ENCODE measurements around the gene AP3S2. TPM values are rescaled to one million over a fixed set of nuclear protein-coding genes. Genes with fewer than 3 reads are reported as not detected.

The AP3S2 gene
- total RNA-seq, 4 donors from 2014 or later = 17.4 to 70.6 (median 35.9) TPM

DNA sequence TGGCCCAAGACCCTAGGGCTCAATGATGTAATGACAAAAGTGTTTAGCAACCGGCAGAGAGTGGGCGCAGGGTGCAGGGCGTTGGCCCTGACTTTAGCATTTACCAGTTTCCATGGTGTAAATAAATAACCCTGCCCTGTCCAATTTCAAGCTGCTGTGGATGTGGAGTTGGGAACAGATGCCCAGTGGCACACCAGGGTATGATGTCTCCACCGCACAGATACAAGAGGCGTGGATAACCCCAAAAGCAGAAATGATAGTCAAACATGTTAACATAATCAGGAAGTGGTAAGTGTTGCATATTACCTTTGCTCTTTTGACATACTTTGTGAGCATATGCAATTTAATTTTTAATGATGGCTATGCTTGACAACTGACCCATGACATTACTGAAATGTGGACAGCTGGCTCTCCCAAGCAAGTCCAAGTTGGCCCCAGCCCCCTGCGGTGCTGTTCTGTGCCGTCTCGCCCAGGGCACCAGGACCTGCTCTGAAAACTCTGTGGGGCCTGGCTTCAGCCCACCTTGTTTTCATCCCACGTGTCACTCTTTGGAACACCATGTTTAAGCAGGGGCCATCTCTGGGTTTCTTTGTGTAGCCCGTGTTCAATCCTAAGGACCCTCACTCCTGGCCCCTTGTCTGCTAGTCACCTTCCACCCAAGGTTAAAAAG is 68.4 kb downstream of the AP3S2 start:
- TF ChIP-seq, protein P1, sequence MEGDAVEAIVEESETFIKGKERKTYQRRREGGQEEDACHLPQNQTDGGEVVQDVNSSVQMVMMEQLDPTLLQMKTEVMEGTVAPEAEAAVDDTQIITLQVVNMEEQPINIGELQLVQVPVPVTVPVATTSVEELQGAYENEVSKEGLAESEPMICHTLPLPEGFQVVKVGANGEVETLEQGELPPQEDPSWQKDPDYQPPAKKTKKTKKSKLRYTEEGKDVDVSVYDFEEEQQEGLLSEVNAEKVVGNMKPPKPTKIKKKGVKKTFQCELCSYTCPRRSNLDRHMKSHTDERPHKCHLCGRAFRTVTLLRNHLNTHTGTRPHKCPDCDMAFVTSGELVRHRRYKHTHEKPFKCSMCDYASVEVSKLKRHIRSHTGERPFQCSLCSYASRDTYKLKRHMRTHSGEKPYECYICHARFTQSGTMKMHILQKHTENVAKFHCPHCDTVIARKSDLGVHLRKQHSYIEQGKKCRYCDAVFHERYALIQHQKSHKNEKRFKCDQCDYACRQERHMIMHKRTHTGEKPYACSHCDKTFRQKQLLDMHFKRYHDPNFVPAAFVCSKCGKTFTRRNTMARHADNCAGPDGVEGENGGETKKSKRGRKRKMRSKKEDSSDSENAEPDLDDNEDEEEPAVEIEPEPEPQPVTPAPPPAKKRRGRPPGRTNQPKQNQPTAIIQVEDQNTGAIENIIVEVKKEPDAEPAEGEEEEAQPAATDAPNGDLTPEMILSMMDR (IDR thresholded peaks at IDR 0.05) = no peak
- no peak for TF ChIP-seq POLR2A (IDR thresholded peaks at IDR 0.05)
- intact Hi-C loops (cut with DNase I; ENCODE audit: low total_unique reads) = no loop called here
- no peak for DNase-seq
- H3K4me3 ChIP-seq = no peak overlapping the region
- H3K36me3 ChIP-seq = no peaks in the 10 kb centered on the region
- H3K27ac ChIP-seq = no peak overlapping the region
- H3K9me3 ChIP-seq = no peaks in the 10 kb centered on the region
- no peaks in the 10 kb centered on the region for H3K4me1 ChIP-seq
- no peaks in the 10 kb centered on the region for H3K27me3 ChIP-seq

GRCh38 chr15:89824607-89824867 is 69.3 kb downstream of the AP3S2 start:
- H3K27me3 ChIP-seq = no peaks in the 10 kb centered on the region
- no peaks in the 10 kb centered on the region for H3K9me3 ChIP-seq
- H3K27ac ChIP-seq = no peak overlapping the region
- no peaks in the 10 kb centered on the region for H3K4me1 ChIP-seq
- TF ChIP-seq POLR2A (IDR thresholded peaks at IDR 0.05) = no peak
- TF ChIP-seq, protein P1 (IDR thresholded peaks at IDR 0.05) = no peak
- H3K36me3 ChIP-seq = no peaks in the 10 kb centered on the region
- no peak overlapping the region for H3K4me3 ChIP-seq
- intact Hi-C loops (cut with DNase I; ENCODE audit: low total_unique reads) = no loop called here
- DNase-seq = no peak

DNA sequence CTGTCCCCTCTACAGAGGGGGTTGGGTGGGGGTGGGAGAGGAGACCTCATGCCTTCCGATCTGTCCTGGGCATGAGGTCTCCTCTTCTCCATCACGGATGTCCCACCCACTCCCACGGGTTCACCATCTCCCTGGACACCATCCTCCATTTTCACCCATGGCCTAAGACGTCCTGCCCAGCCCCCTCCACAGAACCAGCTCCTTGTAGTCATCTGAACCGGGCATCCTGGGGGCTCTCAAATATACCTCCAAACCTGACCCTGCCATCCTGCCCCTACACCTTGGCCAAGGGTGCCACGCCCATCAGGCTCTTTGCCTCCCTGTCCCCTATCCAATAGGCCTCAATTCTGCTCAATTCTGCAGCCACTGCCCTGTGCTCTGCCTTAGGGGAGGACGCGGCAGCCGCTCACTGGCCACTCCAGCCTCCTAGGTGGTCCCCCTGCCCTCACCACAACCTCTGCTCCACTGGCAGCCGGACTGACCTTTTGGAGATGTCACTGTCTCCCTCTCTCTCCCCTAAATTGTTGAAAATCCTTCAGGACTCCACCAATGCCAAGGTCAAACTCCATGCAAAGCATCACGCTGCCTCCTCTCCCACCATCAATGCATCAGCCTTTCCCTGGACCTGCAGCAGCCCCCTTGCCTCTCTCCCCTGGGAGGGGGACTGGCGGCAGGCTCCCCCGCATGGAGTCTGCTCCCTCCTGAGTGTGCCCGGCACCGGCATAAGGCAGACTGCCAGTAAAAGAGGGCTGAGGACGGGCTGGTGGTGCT is 69.8 kb downstream of the AP3S2 start:
- no peak for DNase-seq
- TF ChIP-seq POLR2A (IDR thresholded peaks at IDR 0.05) = no peak
- TF ChIP-seq, protein P1 (IDR thresholded peaks at IDR 0.05) = no peak
- intact Hi-C loops (cut with DNase I; ENCODE audit: low total_unique reads) = no loop called here
- Histone ChIP-seq H3K36me3 (no peaks in the 10 kb centered on the region), H3K27ac (no peak overlapping the region), H3K4me1 (no peaks in the 10 kb centered on the region), H3K27me3 (no peaks in the 10 kb centered on the region), H3K4me3 (no peak overlapping the region), H3K9me3 (no peaks in the 10 kb centered on the region)

DNA sequence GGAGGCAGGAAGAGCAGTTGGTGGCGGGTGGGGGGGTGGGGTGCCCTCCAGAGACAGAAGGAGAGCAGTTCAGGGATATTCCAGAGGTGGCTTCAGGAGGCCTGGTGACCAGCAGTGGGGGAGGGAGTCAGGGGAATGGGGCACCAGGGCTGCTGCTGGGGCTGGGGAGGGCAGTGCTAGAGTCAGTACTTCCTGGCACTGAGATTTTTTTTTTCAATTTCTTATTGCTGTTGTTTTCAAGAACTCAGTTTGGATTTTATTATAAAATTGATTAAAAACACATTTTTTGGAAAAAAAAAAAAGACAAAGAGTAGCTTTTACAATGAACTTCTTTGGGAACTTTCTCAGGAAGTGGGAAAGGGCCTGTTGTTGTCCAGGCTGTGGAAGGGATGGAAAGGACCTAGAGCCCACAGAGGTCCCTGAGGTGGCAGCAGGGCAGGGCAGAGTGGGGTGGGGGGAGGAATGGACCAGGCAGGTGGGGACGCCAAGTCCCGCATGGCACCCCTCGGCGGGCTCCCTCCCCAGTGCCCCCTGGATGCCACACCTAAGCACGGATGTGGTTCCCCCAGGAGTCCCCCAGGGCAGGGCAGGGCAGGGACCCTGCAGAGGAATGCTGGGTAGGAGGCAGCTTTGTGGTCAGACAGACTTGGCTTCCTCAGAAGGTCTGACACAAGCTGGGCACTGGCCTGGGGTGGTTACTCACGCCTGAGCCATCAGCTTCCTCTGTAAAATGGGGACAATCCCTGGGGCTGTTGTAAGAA is 70.7 kb downstream of the AP3S2 start:
- intact Hi-C loops (cut with DNase I; ENCODE audit: low total_unique reads) = no loop called here
- DNase-seq = no peak
- Histone ChIP-seq H3K27ac (no peak overlapping the region), H3K4me1 (no peaks in the 10 kb centered on the region), H3K27me3 (no peaks in the 10 kb centered on the region), H3K4me3 (no peak overlapping the region), H3K36me3 (no peaks in the 10 kb centered on the region), H3K9me3 (no peaks in the 10 kb centered on the region)
- TF ChIP-seq POLR2A (IDR thresholded peaks at IDR 0.05) = no peak
- TF ChIP-seq, protein P1 (IDR thresholded peaks at IDR 0.05) = no peak

- intact Hi-C loops (cut with DNase I; ENCODE audit: low total_unique reads) = no loop called here
Observed at GRCh38 chr15:89822611-89822950, 71.2 kb downstream of the AP3S2 start.

More at GRCh38 chr15:89822611-89822950, 71.2 kb downstream of the AP3S2 start:
- H3K27ac ChIP-seq = no peak overlapping the region
- TF ChIP-seq, protein P1 (IDR thresholded peaks at IDR 0.05) = no peak
- TF ChIP-seq POLR2A (IDR thresholded peaks at IDR 0.05) = no peak
- no peaks in the 10 kb centered on the region for H3K27me3 ChIP-seq
- H3K9me3 ChIP-seq = no peaks in the 10 kb centered on the region
- no peaks in the 10 kb centered on the region for H3K4me1 ChIP-seq
- no peak overlapping the region for H3K4me3 ChIP-seq
- DNase-seq = no peak
- H3K36me3 ChIP-seq = no peaks in the 10 kb centered on the region
